ENCODE measurements around the gene NUP188.

- TF ChIP-seq CTCF (IDR thresholded peaks at IDR 0.05; ENCODE audit: insufficient read depth, low read depth, low read length) (no peak), EZH2 (IDR thresholded peaks at IDR 0.05; ENCODE audit: insufficient read depth, low read length) (no peak)
Measured at GRCh38 chr9:128903871-128904620, 43.5 kb upstream of the NUP188 start.
